Activated naive CD8-positive, alpha-beta T cell treated with anti-CD3 and anti-CD28 coated beads, Interleukin-2, amount 50 U/mL, for 16 hours (primary cell): Measurements from ENCODE around the gene GEMIN2.
"Not testable (repeated sequence)": the region's sequence is repeated elsewhere in the genome, so short reads cannot be mapped to it uniquely, and the experiment has no call there.

Source experiments
- DNase-seq: peaks from one replicate; pipeline ENCODE4 v3.0.0-alpha.2; 2020; ENCODE audit warnings: low read depth, low spot score

Gene GEMIN2

DNA sequence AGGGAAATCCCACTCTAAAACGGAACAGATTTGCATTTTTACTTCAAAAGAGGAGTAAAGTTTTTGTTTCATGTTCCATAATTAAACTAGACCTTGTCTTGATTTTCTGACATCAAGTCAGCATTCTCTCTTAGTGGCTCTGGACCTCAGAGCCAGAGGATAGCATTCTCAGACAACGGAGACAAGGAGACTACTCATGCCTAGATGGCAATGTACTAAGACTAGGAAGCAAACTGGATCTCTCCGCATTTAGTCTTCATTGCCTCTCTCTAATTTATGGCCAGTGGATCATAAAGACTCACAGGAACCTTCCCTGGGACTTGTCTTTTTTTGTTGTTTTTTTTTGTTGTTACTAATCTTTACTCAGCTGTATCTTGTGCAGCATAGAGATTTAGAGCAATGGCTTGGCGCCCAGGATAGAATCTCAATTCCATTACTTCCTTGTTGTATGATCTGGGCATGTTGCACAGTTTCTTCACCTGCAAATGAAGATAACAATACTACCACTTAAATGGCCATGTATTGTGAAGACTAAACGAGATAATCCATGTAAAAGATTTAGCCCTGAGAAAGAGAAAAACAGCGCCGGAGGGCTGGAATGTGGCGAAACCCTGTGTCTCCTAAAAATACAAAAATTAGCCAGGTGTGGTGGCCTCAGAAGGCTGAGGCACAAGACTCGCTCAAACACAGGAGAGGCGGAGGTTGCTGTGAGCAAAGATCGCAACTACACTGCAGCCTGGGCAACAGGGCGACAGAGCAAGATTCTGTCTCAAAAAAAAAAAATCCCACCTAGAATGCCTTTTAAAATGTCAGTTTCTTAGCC is 4.0 kb upstream of the GEMIN2 start:
- no peak for DNase-seq

DNA sequence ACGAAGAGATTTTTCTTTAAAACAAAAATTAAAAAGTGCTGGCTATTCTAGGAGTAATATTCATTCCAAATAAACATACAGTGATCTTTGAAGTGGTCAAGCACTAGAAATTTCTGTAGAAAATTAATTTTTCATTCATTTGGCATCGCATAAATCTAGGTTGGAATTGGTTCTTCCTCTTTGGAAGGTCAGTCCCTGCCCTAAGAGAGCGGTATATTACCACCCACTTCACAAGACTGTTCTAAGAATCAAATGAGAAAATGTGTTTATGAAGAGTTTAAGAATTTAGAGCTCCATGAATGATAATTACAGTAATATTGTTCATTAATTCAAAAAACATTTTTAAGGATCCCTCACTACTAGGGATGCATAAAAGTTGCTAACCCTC is 444 bp upstream of the GEMIN2 start:
- no peak for DNase-seq

DNA sequence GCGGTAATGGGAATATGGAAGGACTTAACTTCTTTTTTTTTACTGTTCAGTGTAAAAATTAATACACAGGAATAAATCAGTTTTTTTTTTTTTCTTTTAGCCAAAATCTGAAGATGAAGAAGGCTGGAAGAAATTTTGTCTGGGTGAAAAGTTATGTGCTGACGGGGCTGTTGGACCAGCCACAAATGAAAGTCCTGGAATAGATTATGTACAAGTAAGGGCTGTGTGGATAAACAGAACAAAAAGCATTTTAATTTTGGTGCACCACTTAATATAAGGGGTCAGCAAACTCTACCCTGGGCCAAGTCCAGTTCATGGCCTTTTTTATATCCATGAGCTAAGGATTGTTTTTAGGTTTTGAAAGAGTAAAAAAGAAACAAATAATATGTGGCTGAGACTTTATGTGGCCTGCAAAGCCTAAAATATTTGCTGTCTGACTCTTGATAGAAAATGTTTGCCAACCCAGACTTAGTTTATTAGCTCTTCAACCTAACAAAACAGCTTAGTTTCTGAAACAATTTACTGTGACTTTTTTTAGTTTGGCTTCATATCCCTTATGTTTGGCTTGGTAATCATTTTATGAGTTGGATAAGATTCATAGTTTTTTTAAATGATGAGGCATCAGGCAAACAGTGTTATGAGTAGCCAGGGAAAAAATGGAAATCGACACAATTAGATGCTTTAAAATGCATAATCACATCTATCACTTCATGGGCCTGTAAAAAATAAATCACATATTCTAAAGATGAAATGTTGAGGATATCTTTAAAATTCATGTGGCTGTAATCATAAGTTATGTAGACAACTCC is 8.4 kb downstream of the GEMIN2 start:
- no peak for DNase-seq

DNA sequence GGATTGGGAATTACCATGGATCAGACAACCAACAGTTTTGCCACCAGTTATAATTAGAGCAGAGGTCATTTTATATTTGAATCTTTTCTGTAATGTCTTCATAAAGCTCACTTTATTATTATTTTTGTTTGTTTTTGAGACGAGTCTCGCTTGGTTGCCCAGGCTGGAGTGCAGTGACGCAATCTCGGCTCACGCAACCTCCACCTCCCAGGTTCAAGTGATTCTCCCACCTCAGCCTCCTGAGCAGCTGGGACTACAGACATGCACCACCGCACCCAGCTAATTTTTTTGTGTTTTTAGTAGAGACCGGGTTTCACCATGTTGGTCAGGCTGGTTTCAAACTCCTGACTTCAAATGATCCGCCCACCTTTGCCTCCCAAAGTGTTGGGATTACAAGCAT is 23.7 kb downstream of the GEMIN2 start:
- not testable (repeated sequence) for DNase-seq

DNA sequence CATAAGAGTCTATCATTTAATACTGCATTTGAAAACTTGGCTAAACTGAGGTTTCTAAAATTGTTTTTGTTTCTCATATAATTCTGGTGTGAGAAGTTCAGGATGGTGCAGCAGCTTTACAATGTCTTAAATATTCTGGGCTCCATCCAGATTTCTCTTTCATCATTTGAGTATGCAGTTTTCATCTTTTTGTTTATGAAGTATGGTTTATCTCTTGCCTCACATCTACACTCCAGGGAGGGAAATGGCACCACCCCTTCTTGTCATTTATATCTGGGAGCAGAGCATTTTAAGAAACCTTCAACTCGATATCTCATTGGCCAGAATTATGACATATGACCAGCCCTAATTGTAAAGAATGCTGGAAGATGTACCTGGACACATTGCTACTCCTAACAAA is 24.3 kb downstream of the GEMIN2 start:
- no peak for DNase-seq

DNA sequence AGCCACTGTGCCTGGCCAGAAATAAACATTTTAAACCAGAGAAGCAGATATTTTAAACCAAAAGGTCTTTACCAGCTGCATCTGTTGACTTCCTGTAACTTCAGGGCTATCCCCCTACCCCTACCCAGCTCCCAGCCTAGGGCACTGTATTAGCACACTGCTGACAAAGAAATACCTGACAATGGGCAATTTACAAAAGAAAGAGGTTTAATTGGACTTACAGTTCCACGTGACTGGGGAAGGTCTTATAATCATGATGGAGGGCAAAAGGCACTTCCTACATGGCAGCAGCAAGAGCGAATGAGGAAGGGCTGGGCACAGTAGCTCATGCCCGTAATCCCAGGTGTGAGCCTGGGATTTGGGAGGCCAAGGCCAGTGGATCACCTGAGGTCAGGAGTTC is 26.0 kb downstream of the GEMIN2 start:
- DNase-seq = no peak

DNA sequence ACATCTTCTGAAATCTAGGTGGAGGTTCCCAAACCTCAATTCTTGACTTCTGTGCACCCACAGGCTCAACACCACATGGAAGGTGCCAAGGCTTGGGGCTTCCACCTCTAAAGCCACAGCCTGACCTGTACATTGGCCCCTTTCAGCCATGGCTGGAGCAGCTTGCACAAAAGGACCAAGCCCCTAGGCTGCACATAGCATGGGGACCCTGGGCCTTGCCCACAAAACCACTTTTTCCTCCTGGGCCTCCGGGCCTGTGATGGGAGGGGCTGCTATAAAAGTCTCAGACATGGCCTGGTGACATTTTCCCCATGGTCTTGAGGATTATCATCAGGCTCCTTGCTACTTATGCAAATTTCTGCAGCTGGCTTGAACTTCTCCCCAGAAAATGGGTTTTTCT is 27.5 kb downstream of the GEMIN2 start:
- not testable (repeated sequence) for DNase-seq

DNA sequence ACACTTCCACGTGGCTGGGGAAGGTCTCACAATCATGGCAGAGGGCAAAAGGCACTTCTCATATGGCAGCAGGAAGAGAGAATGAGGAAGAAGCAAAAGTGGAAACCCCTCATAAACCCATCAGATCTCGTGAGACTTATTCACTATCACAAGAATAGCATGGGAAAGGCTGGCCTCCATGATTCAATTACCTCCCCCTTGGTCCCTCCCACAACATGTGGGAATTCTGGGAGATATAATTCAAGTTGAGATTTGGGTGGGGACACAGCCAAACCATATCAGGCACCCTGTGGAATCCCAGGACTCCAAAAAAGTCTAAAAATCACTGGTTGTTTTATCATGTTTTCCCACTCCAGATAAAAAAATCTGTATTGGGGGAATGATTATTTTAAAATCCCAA is 29.1 kb downstream of the GEMIN2 start:
- not testable (repeated sequence) for DNase-seq

DNA sequence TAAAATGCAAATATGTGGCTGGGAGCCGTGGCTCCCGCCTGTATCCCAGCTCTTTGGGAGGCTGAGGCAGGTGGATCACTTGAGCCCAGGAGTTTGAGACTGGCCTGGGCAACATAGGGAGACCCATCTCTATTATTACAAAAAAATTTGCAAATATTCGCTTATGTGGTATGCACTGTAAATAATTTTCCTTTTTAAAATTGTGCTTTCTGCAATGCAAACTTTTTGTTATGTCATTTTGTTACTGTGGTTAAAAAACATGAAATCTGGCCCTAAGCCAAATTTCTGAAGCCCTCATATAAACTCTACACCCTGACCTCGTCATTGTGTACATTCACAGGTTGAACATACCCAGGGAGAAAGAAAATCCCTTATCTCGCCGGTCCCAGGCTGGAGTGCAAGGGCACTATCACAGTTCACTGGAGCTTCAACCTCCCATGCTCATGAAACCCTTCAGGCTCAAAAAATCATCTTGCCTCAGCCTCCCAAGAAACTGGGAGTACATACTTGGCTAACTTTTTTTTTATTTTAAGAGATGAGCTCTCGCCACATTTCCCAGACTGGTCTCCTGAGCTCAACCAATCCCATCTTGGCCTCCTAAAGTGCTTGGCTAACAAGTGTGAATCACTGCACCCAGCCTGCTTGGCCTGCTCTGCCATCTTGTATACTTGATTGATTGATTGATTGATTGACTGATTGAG is 31.3 kb downstream of the GEMIN2 start:
- no peak for DNase-seq

DNA sequence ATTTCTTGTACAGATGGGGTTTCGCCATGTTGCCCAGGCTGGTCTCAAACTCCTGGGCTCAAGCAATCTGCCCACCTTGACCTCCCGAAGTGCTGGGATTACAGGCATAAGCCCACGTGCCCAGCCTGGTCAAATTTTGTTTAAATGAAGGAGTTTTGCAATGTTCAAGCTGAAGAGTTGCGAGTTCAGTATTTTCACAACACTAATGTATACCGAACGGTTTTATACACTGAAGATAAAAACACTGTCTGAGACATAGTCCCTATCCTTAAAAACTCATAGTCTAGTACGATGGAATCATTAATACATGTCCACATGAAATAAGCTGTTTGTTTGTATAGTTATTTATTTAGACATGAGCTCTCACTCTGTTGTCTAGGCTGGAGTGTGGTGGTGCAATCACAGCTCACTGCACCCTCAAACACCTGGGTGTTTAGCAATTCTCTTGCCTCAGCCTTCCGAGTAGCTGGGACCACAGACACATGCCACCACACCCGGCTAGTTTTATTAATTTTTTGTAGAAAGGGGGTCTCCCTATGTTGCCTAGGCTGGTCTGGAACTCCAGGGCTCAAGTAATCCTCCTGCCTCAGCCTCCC is 40.6 kb downstream of the GEMIN2 start:
- DNase-seq = no peak

DNA sequence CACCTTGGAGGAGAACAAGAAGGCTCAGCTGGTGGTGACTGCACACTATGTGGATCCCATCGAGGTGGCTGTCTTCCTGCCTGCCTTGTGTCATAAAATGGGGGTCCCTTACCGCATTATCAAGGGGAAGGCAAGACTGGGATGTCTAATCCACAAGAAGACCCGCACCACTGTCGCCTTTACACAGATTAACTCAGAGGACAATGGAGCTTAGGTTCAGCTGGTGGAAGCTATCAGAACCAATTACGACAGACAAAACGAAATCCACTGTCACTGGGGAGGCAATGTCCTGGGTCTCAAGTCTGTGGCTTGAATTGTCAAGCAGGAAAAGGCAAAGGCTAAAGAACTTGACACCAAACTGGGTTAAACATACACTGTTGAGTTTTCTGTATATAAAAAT is 43.4 kb downstream of the GEMIN2 start:
- DNase-seq = no peak

DNA sequence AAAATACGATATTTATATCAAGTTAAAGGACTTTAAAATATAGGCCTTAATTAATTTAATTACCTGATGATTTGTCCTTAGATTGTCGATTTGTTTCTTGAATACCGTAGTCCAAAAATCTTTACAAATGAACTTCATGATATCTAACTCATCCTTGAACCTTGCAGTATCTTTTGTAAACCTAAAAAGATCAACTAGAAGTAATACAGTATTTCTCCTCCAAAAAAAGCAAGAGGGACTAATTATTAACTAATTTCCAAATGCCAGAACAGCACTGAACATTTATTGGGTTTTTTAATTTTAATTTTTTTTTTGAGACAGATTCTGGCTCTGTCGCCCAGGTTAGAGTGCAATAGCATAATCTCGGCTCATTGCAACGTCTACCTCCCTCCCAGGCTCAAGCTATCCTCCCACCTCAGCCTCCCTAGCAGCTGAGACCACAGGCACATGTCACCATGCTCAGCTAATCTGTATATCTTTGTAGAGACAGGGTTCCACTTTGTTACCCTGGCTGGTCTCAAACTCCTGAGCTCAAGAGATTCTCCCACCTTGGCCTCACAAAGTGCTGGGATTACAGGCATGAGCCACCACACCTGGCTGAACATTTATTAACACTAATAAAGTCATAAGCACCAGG is 44.2 kb downstream of the GEMIN2 start:
- no peak for DNase-seq

DNA sequence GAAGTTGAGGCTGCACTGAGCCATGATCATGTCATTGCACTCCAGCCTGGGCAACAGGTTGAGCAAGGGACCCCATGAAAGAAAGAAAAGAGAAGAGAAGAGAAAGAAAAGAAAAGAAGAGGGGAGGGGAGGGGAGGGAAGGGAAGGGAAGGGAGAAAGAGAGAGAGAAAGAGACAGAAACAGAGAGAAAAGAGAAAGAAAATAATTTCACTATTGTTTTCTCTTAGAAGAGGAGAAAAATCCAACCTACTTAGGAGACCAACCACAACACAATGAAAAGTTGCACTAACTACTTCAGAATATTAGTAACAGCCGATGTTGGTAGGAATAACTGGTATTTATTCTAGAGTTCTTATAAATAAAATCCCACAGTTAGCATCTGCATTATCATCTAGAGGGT is 46.4 kb downstream of the GEMIN2 start:
- DNase-seq = no peak

DNA sequence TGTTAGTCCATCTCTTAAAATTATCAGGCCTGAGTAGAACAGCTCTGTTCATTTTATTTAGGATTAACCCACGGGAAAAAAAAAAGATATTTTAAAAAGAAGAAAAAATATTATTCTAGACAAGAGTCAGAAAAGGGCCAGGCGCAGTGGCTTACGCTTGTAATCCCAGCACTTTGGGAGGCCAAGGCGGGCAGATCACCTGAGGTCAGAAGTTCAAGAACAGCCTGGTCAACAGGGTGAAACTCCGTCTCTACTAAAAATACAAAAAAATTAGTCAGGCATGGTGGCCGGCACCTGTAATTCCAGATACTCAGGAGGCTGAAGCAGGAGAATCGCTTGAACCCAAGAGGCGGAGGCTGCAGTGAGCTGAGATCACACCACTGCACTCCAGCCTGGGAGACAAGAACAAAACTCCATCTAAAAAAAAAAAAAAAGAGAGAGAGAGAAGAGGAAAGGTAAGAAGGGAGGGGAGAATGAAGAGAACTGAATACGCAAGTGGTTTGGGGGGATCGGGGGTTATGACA is 53.7 kb downstream of the GEMIN2 start:
- not testable (repeated sequence) for DNase-seq

DNA sequence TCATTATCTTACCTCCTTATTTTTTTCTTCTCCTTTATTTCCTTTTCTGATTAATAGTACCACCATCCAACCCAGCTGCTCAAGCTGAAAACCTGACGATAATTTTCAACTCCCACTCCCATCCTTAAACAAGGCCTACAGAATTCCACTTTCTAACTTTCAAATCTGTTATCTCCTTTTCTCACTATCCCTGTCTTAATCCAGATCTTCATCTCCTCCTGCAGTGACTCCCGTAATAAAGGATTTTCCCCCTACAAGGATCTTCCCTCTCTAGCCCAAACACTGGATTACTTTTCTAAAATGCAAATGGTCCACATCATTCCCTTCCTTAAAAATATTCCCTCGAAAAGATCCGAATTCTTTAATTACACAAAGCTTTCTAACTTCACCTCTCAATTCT is 54.5 kb downstream of the GEMIN2 start:
- DNase-seq = no peak

DNA sequence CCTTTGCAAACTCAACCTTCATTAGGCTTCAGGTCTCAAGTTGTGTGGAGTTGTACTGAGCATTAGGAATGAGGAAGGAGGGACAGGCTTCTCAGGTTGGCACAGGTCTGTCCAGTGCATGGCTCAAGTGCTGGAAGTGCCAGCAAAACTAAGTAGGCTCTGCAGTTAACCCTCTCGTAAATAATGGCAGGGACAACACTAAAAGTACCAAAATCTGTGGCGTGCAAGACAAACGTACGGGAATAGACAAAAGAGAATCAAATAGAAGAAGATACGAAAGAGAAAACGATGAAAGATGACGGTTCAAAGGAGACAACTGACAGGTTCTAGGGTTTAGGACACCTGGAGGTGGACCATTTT is 55.4 kb downstream of the GEMIN2 start:
- no peak for DNase-seq

DNA sequence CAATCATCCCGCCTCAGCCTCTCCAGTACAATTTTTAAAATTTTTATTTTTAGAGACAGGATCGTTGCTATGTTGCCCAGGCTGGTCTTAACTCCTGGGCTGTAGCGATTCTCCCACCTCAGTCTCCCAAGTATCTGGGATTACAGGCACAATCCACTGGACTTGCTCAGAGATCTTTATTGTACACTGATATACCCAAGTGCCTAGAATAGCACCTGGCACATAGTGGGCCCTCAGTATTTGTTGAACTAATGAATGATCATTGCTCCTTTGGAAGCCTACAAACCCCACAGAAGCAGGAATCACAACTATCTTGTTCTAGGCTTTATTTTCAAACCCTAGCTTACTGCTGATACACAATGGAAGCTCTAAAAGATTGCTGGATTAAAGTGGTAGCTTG is 59.1 kb downstream of the GEMIN2 start:
- no peak for DNase-seq

DNA sequence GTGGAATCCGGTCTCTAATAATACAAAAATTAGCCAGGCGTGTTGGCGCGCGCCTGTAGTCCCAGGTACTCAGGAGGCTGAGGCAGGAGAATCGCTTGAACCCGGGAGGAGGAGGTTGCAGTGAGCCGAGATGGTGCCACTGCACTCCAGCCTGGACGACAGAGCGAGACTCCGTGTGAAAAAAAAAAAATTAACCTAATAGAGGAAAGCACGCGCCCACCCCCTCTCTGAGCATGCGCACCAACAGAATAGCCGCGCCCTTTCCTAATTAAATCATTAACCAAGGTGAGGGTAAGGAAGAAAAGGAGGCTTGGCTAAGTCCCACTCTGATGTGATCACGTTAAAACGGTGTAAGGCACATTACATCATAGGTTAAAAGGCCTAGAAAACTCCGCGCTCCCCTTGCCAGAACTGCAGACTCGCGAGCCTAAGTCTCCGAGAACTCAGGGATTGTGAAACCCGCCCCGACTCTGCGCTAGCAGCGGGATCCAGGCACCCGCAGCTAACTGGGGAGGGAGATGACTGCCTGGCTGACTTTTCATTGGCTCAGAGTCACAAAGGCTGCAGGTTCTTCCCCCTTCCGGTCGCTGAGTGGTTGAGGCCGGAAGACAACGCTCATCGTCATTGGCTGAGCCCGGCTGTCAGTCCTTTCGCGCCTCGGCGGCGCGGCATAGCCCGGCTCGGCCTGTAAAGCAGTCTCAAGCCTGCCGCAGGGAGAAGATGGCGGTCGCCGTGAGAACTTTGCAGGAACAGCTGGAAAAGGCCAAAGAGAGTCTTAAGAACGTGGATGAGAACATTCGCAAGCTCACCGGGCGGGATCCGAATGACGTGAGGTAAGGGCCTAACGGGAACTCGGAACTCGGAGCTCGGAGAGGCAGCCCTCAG is 60.7 kb downstream of the GEMIN2 start, which contains the start of gene PNN:
Gene PNN, plus strand, starts transcription at position 695 of the 885 bp plus-strand sequence. Its CDS starts 26 bp downstream, at position 721.
- peak; percentile 90 for DNase-seq

DNA sequence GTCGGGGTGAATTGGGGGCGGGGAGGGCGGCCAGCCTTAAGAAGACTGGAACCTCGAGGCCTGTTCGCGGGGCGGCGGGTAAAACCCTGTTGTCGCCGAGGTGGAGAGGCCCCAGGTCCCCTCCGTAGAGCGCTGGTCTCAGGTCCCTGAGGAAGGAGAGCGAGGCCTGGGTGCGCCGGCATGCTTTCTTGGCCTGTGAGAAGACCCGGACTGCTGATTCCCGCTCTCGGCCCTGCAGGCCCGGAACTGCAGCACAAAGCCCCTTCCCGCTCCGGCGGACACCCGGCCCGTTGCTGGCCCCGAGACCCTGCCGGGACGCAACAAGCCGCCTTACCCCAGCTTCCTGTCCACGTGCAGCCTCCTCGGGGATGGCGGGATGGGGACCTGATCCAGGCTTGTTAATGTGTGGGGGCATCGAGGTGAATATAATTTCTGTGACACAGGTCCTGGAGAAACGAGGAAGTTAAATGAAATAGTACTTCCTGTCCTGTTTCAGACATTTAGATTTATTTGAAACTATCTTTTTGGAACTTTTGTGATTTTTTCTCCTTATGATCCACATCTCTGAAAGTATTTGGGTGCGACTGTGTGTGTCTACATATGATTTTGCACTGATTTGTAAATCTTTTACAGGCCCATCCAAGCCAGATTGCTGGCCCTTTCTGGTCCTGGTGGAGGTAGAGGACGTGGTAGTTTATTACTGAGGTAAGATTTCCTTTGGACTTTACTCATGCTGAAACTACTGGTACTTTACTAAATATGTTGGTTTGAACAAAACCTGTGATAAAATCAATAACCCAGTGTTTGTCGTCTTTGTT is 61.5 kb downstream of the GEMIN2 start:
- DNase-seq = peak; percentile 5
